Measurements from ENCODE around the gene CELA3B. TPM values are rescaled to one million over a fixed set of nuclear protein-coding genes. Genes with fewer than 3 reads are reported as not detected.

CELA3B gene
- total and polyA plus RNA-seq, 2 donors from 2014 or later = not detected

GRCh38 chr1:21930629-21931170 lies 46.1 kb upstream of the CELA3B start:
- H3K9me3 ChIP-seq (ENCODE audit: control insufficient read depth in 2 of 3, insufficient read depth in 1 of 3, low read length in 3 of 3) = no peaks in the 10 kb centered on the region
- H3K4me1 ChIP-seq (ENCODE audit: control insufficient read depth in 2 of 3, insufficient read depth in 2 of 3, low read depth in 1 of 3, low read length in 3 of 3) = peaks cover 4 to 57% (median 28%) of the 10 kb centered on the region in 3 donors
- no peaks in the 10 kb centered on the region for H3K27me3 ChIP-seq (ENCODE audit: control insufficient read depth, insufficient read depth, low read length)
- peak overlapping the region; percentile 74 to 80 for H3K27ac ChIP-seq (ENCODE audit: low read depth in 2 of 2, low read length in 2 of 2)
- FAIRE-seq (no peak), DNase-seq (no peak)
- no peak overlapping the region for H3K4me3 ChIP-seq (ENCODE audit: low read length in 3 of 3)
- intact Hi-C loops (cut with DNase I) = no loop called here
- peak overlapping the region in 1 of 3 donors; percentile 48 for H3K9ac ChIP-seq (ENCODE audit: low read length in 3 of 3)
- no peak for TF ChIP-seq CTCF (IDR thresholded peaks at IDR 0.05; ENCODE audit: borderline replicate concordance, extremely low read depth, insufficient read depth)
- no peaks in the 10 kb centered on the region for H3K36me3 ChIP-seq (ENCODE audit: control insufficient read depth in 2 of 3, insufficient read depth in 3 of 3, low read length in 3 of 3)

DNA sequence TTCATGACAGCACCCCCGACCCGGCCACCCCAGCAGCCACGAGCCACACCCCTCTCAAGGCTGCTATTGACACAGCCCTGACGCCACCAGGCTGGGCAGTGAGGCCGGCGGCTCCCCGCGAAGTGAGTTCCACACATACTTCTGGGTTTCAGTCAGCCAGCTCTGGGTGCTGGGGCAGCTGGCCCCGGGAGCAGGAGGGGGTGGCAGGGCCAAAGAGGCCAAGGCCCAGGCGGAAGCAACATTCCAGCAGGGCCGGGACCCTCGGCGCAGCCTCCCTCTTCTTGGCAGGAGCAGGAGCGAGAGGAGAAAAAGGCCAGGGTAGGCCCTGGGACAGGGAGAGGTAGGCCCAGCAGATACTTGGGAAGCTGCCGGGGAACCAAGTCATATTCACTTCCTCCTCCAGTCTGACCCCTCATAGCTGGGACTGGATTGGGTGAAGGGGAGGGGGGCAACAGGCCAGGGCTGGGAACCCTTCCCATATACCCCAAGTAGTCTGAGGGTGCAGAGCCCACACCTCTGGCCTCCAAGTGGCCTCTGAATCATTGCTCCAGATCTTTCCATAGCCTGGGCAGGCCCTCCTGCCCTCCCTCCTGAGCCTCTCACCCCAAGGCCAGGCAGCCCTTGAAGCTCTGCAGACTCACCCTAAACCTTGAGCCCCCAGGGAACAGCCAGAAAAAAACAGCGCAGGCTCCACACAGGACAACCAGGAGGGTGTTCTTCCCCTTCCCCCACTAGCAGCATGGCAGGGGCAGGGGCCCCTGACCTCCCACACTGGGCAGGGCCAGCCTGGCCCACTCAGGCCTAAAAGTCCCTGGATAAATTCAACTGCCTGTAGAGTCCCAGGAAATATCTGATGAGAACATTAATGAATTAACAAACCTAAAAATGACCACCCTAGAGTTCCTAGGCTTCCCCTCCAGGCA lies 45.4 kb upstream of the CELA3B start:
- H3K9ac ChIP-seq (ENCODE audit: low read length in 3 of 3) = peak overlapping the region in 2 of 3 donors; percentile 45 to 48
- peaks cover 4 to 57% (median 28%) of the 10 kb centered on the region in 3 donors for H3K4me1 ChIP-seq (ENCODE audit: control insufficient read depth in 2 of 3, insufficient read depth in 2 of 3, low read depth in 1 of 3, low read length in 3 of 3)
- no peak overlapping the region for H3K4me3 ChIP-seq (ENCODE audit: low read length in 3 of 3)
- intact Hi-C loops (cut with DNase I) = no loop called here
- H3K9me3 ChIP-seq (ENCODE audit: control insufficient read depth in 2 of 3, insufficient read depth in 1 of 3, low read length in 3 of 3) = no peaks in the 10 kb centered on the region
- no peaks in the 10 kb centered on the region for H3K36me3 ChIP-seq (ENCODE audit: control insufficient read depth in 2 of 3, insufficient read depth in 3 of 3, low read length in 3 of 3)
- H3K27ac ChIP-seq (ENCODE audit: low read depth in 2 of 2, low read length in 2 of 2) = peak overlapping the region; percentile 74 to 80
- DNase-seq (peak in 2 of 5 donors; percentile 53 to 95), FAIRE-seq (no peak)
- no peaks in the 10 kb centered on the region for H3K27me3 ChIP-seq (ENCODE audit: control insufficient read depth, insufficient read depth, low read length)
- TF ChIP-seq CTCF (IDR thresholded peaks at IDR 0.05; ENCODE audit: borderline replicate concordance, extremely low read depth, insufficient read depth) = no peak

GRCh38 chr1:21932127-21932526 lies 44.7 kb upstream of the CELA3B start:
- H3K27ac ChIP-seq (ENCODE audit: low read depth in 2 of 2, low read length in 2 of 2) = peak overlapping the region; percentile 74 to 80
- H3K36me3 ChIP-seq (ENCODE audit: control insufficient read depth in 2 of 3, insufficient read depth in 3 of 3, low read length in 3 of 3) = no peaks in the 10 kb centered on the region
- DNase-seq (no peak), FAIRE-seq (no peak)
- H3K4me1 ChIP-seq (ENCODE audit: control insufficient read depth in 2 of 3, insufficient read depth in 2 of 3, low read depth in 1 of 3, low read length in 3 of 3) = peaks cover 4 to 52% (median 27%) of the 10 kb centered on the region in 3 donors
- peak overlapping the region in 2 of 3 donors; percentile 45 to 48 for H3K9ac ChIP-seq (ENCODE audit: low read length in 3 of 3)
- no peaks in the 10 kb centered on the region for H3K9me3 ChIP-seq (ENCODE audit: control insufficient read depth in 2 of 3, insufficient read depth in 1 of 3, low read length in 3 of 3)
- peak overlapping the region in 1 of 3 donors; percentile 8 for H3K4me3 ChIP-seq (ENCODE audit: low read length in 3 of 3)
- intact Hi-C loops (cut with DNase I) = no loop called here
- no peaks in the 10 kb centered on the region for H3K27me3 ChIP-seq (ENCODE audit: control insufficient read depth, insufficient read depth, low read length)
- TF ChIP-seq CTCF (IDR thresholded peaks at IDR 0.05; ENCODE audit: borderline replicate concordance, extremely low read depth, insufficient read depth) = no peak

Data from kidney (tissue), 14 donors.